Stimulated activated CD4-positive, alpha-beta T cell treated with anti-CD3 and anti-CD28 coated beads, Interleukin-1b, Interleukin-23, amount 100 ng/mL, for 4 hours (primary cell): ENCODE measurements around the gene RSKR.
"Not testable (repeated sequence)": the region's sequence is repeated elsewhere in the genome, so short reads cannot be mapped to it uniquely, and the experiment has no call there.

Experiments used
- DNase-seq, 2 donors: peaks; one replicate each; pipeline ENCODE4 v3.0.0-alpha.2; 2020; ENCODE audit warnings: low read depth in 2 of 2

The RSKR gene

DNA sequence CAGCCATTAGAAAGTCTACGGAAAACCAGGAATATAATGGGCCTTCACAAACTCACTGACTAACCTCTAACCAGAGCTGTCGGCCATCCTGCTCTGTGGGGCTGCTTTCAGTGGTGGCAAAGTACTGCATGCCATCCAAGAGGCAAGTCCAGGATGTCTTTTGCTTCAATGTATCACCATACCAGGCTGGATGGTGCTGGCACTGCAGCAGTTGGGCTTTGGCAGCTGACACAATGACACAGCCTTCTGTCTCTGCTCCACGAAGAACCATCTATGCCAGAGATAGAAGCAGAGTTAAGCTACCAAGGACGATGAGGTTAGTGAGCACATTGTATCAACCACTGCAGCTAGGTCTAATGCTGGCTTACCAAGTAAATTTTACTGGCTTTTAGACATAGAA is 9.7 kb upstream of the RSKR start:
- DNase-seq: no peak

DNA sequence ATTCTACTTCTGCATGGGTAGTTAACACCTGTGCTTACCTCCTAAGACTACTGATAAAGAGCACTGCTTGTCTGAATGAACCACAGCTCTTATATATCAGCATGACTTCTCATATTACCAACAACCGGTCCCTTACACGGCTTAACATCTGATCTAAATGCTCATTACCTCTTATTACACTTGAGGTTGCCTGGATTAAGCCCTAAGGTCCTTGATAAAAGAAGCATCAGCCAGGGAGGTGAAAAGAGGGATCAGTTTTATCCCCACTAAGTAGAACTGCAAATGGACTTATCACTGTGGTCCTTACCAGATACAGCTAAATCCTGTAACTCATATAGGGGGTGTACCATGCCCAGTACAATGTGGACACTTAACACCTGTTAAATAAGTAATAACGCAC is 8.2 kb upstream of the RSKR start:
- DNase-seq: no peak

DNA sequence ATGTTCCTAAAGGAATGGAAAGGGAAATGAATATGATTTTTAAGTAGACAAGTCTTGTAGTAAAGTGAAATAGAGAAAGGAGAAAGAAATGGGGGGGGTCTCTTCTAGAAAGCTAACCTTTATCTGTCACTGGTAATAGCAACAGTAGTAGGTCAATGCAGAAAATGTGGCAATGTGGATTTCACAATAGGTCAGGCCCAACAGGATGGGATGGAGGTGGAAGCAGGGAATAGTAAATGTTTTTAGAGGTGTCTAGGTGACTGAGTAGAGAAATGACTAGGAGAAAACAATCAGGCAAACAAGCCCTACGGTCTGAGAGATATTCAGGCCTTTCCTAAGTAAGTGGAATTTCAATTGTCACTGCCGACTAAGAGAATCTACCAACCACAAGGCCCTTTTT is 6.0 kb upstream of the RSKR start:
- DNase-seq: no peak

DNA sequence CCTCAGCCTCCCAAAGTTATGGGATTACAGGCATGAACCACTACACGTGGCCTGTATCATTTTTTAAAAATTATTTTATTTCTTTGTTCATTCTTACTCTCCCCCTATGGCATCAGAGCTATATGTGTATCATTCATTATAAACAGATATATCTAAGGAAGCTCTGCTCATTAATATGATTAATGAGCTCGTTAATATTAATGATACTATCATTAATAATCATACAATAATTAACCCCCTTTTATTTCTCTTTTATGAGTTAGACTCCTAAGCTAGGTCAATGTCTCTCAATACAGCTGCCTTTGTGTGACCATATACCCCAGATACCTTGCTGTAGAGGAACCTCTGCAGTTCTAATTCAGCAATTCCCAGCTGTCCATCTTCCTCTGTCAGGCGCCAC is 4.5 kb upstream of the RSKR start:
- DNase-seq: no peak

DNA sequence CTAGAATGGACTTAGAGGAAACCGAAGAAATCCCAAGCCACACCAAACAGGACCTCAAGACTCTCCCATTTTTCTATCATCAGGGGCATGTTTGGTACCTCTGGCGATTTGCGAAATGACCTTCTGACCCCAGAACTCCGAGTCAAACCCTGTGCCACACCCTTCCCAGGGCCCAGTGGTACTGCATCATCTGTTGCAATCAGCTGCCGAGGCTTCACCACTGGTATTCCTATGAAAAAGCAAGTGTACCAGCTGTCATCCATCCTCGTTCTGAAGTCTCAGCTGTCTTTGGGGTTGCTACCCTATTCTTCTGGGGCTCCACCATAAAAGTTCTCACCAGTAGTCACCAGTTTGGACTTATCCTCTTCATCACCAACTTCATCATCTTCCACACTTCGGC is 2.3 kb upstream of the RSKR start:
- DNase-seq: no peak

DNA sequence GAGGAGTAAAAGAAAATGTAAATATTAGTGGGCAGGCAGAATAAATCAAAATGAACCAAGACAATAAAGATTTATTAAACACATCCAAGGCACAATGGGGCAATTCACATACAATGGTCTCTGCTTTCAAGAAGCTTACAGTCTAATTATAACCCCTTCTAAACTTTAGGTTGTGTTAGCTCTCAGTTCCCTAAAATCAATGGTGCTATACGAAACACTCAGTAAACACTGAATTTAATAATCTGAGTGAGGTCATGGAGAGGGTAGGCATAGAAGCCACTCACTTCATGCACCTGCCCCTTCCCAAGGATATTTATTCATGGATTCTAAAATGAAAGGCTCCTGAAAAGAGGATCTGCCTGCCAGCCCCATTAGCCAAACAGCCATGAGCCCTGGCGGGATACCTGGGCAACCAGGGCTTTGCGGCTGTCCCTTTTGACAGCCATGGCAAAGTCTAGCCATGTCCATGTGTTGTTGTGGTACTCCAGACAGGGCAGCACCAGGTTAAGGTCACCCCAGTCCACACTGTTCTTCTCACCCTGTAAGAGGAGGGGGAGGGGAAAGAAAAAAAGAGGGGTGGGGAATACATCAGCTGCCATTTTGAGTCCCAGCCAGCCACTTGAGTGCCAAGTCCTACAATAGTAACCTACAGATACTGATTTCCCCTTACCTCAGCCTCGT is 1.4 kb upstream of the RSKR start:
- DNase-seq: no peak

DNA sequence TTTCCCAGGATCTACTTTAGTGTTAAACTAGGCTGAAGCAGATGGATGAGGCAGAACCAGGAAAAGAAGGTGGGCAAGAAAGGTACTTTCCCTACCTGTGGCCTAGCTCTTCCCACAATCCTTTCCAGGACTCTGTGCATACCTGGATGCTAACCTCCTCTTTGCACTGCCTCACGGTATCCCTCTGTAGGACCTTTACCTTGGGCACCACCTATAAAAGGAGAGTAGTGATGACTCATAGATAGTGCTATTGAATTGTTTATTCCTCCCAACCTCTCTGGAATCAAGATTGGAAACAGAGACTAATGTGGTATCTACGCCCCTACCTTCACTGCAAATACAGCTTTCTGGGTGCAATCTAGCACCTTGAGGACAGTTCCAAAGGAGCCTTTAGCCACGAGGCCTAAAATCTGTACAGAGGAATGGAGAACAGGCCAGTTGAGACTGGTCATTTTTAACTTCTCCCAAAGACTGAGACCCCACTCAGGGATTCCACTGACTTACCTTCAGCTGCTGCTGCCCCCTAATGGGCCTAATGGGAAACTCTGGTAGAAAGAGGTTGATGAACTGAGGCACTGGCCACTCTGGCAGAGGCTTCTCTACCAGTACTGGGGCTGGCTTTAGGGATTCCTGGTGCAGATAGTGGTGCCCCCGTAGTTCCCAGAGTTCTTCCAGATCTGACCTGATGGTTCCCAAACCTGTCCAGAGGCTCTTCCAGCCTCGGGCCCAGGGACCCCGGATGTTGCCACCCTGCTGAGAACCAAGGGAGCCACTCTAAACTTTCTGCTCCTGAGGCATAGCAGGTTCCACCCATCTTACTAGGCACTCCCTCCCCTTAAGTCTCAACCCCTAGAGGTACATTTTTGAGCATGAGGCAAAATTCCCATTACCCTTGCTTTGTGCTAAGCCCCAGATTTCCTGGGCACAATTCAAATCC is 781 bp downstream of the RSKR start:
- peak; percentile 13 to 23 for DNase-seq

DNA sequence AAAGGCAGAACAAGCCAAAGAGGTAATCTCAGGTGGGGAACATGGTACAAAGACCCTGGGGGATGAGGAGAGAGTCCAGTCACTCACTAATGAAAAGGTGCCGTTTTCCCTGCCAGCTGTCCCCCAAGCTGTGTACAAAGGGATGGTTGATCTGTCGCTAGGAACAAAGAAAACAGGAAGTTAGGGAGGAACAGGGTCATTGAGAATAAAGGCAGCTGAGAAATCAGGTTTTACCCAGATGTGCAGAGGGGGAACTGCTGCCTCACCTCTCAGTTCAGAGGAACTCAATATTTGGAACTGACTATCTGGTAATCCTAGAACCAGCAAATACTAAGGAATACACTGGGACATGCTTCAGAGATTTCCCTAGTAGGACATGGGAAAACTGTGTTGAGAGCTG is 1.5 kb downstream of the RSKR start:
- DNase-seq: no peak

DNA sequence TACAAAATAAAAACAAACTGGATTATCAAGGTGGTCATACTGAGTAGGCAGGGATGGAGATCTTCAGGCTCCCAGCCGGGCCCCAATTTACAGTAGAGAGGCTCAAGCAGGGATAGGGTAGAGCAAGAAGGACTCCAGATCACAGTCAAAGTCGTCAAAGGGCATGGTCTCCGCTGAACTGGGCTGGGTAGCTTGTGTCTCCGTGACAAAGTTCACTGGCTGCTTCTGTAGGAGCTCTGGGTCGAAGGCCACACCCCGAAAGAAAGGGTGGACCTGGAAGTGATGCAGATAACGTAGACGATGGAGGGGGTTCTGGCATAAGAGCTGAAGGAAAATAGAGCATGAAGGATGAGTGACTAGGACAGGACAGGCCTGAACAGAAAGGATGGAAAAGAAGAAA is 3.6 kb downstream of the RSKR start:
- no peak for DNase-seq

DNA sequence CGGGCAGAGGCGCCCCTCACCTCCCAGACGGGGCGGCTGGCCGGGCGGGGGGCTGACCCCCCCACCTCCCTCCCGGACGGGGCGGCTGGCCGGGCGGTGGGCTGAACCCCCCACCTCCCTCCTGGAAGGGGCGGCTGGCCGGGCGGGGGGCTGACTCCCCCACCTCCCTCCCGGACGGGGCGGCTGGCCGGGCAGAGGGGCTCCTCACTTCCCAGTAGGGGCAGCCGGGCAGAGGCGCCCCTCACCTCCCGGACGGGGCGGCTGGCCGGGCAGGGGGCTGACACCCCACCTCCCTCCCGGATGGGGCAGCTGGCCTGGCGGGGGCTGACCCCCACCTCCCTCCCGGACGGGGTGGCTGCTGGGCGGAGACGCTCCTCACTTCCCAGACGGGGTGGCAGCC is 10.0 kb downstream of the RSKR start:
- not testable (repeated sequence) for DNase-seq

DNA sequence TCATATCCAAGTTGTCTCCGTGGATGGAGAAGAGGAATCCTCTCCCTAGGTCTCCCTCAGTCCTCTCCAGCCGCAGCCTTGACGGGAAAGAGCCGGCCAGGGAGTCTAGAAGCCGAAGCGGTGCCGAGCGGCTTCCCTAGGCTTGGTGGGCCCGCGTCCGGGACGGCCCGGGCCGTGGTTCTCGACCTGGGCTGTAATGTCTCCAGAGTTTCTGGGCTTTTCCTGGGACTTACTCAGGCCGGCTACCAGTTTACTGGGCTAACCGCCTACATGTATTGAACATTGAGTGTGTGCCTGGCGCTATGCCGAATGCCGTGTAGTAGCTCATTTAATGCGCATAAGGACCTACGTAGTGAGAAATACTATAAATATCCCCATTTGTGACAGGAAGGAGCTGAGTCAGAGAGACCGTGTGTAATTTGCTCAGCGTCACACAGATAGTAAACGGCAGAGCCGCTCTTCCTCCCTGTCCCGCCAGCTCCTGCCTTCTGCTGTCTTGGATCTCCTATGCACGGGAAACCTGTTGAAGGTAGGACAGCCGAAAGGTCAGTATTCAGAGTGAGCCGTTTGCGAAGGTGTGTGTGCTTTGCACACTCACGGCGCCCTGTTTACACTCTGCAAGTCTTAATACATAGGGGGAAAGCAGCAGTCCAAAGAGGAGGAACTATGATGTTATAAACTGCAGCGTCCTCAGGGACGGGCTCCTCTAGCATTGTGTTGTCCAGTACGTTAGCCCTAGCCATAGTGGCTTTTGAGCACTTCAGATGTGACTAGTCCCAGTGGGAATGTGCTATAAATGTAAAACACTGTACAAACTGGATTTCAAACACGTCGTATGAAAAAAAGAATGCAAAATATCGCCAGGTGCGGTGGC is 14.4 kb downstream of the RSKR start:
- peak; percentile 46 to 55 for DNase-seq

DNA sequence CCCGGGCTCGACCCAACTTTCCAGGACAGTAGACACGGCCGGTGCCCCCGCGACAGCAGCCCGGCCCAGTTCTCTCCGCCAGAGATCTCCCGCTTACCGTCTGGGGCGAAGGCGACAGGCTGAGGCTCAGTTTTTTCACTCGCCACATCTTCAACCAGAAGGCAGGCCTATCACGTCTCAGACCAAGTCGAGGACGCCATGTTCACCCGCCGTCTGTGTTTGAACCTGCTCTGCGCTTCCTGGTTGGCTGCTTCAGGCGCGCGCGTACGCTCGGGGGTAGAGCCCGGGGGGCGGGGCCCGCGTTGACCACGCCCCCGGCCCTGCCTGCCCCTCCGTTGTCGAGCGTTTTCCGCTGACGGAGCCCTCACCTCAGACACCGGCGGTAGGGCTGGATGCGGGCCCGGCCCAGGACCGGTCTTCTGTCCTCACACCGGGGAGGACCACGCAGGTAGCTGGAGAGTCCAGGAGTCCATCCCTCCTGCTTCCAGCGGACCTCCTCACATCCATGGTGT is 15.1 kb downstream of the RSKR start, which contains the start of gene SPAG5:
Gene SPAG5, minus strand, starts transcription at position 227 of the 512 bp plus-strand sequence. Its CDS starts 79 bp downstream, at position 148.
- DNase-seq: peak; percentile 91 to 92

DNA sequence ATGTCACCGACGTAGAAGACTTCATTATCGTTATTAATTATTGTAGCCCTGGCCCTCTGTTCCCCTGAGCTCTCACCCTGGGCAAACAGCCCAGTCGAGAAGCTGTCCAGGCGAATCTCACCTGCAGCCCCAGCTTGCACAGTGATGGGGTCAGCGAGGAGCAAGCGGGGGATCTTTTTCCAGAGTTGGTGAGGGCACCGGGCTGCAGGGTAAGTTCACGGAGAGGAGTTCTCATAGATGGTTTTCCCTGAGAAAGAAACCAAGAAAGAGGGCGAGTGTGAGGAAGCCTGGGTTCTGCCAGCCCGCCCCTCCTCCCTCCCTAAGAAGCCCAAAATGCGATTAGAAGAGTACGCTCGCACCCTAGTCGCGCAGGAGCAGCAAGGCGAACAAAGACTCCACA is 15.6 kb downstream of the RSKR start:
- no peak for DNase-seq

DNA sequence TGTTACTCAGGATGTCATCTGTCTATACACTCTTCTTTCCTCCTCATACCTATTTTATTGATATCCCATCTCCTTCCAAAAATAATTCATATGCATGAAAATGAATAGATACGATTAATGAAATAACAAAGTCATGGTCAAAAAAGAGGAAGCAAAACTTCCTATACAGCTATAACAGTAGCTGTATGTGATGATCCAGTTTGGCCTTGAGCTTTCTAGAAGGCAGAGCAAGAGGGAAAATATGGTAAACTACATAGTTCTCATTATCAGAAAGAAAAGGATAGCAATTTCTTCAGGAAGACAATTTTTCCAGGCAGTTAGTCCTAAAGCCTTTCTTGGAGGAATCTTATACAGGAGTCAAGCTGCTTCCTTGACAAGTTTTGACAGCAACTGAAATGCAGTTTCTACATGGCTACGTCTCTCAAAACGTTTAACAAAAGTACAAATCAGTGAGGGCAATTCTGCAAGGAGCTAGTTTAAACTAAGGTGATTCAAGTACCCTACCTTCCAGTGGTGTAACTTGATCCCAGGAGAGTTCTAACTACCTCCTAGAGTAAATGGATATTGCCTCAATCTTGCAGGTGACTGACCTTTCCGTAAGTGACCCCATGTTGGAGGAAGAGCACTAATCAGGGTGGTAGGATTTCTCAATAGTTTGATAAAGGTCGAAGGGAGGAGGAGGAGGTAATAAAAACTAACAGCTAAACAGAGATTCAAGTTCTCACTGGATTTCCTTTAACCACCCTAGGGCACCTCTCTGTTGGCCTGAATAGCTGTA is 16.2 kb downstream of the RSKR start:
- DNase-seq: no peak

DNA sequence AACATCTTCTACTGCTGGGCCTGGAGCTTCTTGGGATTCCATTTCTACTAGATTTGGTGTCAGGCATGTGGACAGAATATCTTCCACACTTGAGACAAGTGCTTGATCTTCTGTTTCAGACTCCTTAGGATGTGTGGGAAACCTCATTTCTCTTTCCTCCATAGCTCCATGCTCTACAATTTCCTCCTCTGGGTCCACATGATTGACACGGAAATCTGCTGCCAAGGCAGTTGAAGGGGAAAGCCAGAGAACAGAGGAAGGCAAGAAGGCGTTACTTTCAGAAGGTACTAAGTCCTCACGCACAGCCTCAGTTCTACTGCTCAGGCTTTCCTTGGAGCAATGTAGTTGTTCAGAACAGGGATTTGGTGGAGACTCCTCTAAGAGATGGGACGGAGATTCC is 21.7 kb downstream of the RSKR start:
- no peak for DNase-seq

DNA sequence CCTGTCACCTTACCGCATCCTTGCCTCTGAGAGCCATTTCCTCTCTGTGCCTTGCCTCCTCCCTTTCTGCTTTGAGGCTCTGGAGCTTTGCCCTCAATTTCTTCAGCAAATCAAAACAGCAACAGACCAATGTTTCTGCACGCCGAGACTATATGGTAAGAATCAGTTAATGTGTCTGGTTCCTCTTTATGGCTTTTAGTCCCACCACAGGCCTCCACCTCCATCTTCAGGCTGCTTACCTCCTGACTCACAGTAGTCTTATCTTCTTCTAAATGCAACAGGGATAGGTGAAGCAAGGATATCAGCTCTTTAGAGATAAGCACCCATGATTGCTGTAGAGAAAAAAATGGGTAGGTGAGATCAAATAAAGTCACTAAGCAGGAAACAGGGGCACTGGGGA is 28.1 kb downstream of the RSKR start:
- DNase-seq: no peak

DNA sequence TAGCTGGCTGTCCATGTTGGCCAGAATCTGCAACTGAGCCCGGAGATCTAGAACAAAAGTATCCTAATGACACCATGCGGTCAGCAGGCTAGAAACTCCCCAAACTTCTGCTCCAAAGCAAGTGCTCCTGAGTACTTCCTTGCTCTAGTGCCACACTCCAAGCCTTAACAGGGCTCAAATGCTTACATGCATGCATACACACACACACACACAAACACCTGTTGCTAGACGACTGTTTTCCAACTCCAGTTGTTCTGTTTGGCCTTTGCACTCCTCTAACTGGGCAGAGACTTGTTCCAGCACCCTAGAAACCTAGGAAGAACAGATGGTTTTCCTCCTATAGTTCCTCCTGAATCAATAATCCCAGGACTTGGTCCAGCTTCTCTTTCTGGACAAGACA is 29.6 kb downstream of the RSKR start:
- DNase-seq: no peak

DNA sequence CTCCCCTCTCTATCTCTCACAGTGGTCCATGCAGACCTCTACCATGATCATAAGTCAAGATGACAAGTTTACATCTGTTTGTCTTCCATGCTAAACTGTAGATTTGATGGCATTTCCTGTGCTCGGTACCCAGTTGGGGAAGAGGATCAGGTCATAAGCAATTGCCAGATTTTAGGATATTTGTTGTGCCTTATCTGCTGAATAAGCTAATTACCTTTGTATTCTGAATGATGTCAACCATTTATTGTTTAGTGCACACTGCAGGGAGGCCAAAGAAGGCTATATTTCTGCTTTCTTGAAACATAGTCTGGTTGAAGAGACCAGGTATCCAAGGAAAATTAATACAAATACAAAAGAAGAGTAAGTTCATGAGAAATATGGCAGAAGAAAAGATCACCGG is 31.5 kb downstream of the RSKR start:
- no peak for DNase-seq

DNA sequence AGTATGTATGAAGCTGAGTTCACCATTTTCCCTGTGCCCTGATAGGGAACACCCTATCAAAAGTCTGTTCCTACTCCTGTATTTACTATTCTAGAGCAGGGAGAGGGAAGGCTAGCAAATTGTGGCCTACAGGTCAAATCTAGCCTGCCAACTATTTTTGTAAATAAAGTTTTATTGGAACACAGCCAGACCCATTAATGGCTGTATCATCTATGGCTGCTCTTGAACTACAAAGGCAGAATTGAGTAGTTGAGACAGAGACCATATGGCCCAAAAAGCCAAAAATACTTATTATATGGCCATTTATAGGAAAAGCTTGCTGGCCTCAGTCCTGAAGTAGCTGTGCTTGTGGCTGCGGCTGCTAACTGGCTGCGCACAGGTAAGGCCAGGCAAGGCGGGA is 33.0 kb downstream of the RSKR start:
- no peak for DNase-seq

DNA sequence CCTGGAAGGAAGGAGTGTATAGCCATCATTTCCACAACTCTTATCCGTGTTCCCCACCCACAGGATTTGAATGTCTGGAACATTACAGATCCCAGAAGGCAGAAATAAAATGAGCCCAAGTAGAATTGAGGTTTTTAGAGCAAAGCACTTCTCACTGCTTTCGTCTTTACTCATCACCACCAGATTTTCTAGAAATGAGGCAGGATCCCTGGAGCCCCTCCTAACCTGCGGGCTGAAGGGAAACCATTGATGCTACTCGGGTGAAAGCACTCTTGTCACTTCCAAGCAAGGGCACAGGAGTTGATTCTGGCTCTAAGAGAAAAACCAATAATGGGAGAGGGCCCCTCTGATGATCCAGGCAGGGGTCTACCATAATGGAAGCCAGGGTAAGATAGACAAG is 34.5 kb downstream of the RSKR start:
- no peak for DNase-seq
